K562 (cell line): ENCODE measurements around the gene DNAJB7. TPM values are rescaled to one million over a fixed set of nuclear protein-coding genes. Genes with fewer than 3 reads are reported as not detected.

Experiments
- ATAC-seq: fragments of 200-7000 bp; cut with Tn5 transposase; 3 replicates; pipeline ENCODE4 v1.9.1; 2020; ENCODE audit warnings: moderate library complexity
- BruUV-seq: library from RNA; stranded (reverse); fragments of 400-500 nt; replicated peaks from 2 replicates; lab custom pipeline; 2021; lab: Mats Ljungman, UMichigan
- CTCF ChIA-PET: fragments of 300-600 bp; formaldehyde crosslinking; extraction: SDS; loops from one replicate; lab custom pipeline; 2021; ENCODE audit warnings: low intra/inter-chr PET ratio; lab: Yijun Ruan, JAX
- POLR2A ChIA-PET: fragments of 300-600, 350-650 bp; sonication (Branson Sonifier 250); formaldehyde crosslinking; extraction: SDS; loops from one replicate; lab custom pipeline; 2021; ENCODE audit warnings: antibody characterized with exemption, inconsistent platforms; lab: Yijun Ruan, JAX
- DNase-seq, 4 experiments: peaks; one replicate each; pipeline versions ENCODE4 v3.0.0 to v3.0.0-alpha.2; 2011 to 2018; ENCODE audit warnings: low spot score in 3 of 4, mixed read lengths in 3 of 4; ENCODE audit errors: extremely low read depth in 1 of 4
- FAIRE-seq: peaks from 2 replicates; lab custom pipeline; 2011; peaks lifted over from hg19 to GRCh38; lab: Jason Lieb, UNC
- H2AFZ ChIP-seq: 2 replicates; pipeline ENCODE4 v1.6.0; 2011; ENCODE audit warnings: low read depth, low read length, control low read depth, inconsistent platforms
- H3K27ac ChIP-seq: fragments of 200-600 bp; 3 replicates; pipeline ENCODE4 v1.8.0; 2011; ENCODE audit warnings: low read depth, mild to moderate bottlenecking, control low read depth, inconsistent platforms, low read length, moderate library complexity, mixed read lengths; ENCODE audit errors: extremely low read depth
- H3K27me3 ChIP-seq, 2 experiments: fragments of 300-600 bp in 1 of 2; 2 replicates in 1 of 2; 3 replicates in 1 of 2; pipeline versions ENCODE4 v1.6.0 to v1.8.0; 2011; ENCODE audit warnings: inconsistent platforms in 2 of 2, low read length in 2 of 2, mild to moderate bottlenecking in 1 of 2, mixed read lengths in 1 of 2, moderate library complexity in 1 of 2; ENCODE audit not compliant: control insufficient read depth in 2 of 2, insufficient read depth in 2 of 2
- H3K36me3 ChIP-seq: fragments of 300-600 bp; 3 replicates; pipeline ENCODE4 v1.8.0; 2011; ENCODE audit warnings: mild to moderate bottlenecking, low read length, inconsistent platforms; ENCODE audit not compliant: control insufficient read depth, insufficient read depth
- H3K4me1 ChIP-seq, 2 experiments: fragments of 200-600 bp in 1 of 2; replicated peaks in 1 of 2; 2 replicates in 1 of 2; 3 replicates in 1 of 2; pipeline versions ENCODE4 v1.5.1 to v1.8.0; 2011; ENCODE audit warnings: inconsistent platforms in 2 of 2, low read length in 2 of 2, mild to moderate bottlenecking in 1 of 2, mixed read lengths in 1 of 2, moderate library complexity in 1 of 2; ENCODE audit not compliant: control insufficient read depth in 2 of 2, insufficient read depth in 2 of 2
- H3K4me2 ChIP-seq: 2 replicates; pipeline ENCODE4 v1.6.1; 2011; ENCODE audit warnings: low read length, control low read depth, inconsistent platforms, mixed read lengths; ENCODE audit not compliant: insufficient read depth
- H3K4me3 ChIP-seq: fragments of 200-600 bp; sonication (generic), shearing (Covaris generic); 2 replicates; pipeline ENCODE4 v1.5.1; 2016; ENCODE audit warnings: control low read depth, inconsistent platforms
- H3K79me2 ChIP-seq: fragments of 200-600 bp; 3 replicates; pipeline ENCODE4 v1.8.0; 2011; ENCODE audit warnings: low read length, inconsistent platforms; ENCODE audit not compliant: control insufficient read depth, insufficient read depth
- H3K9ac ChIP-seq, 2 experiments: 2 replicates each; pipeline versions ENCODE4 v1.6.0 to v1.6.1; 2011; ENCODE audit warnings: low read depth in 2 of 2, low read length in 2 of 2, control low read depth in 1 of 2, inconsistent platforms in 1 of 2, mild to moderate bottlenecking in 1 of 2, mixed read lengths in 1 of 2; ENCODE audit not compliant: insufficient read depth in 1 of 2
- H3K9me1 ChIP-seq: one replicate; pipeline ENCODE4 v1.6.0; 2011; ENCODE audit warnings: inconsistent platforms, mild to moderate bottlenecking, low read length, moderate library complexity; ENCODE audit not compliant: control insufficient read depth, insufficient read depth
- H3K9me3 ChIP-seq: replicated peaks from 2 replicates; pipeline ENCODE4 v1.5.1; 2011; ENCODE audit warnings: low read depth, low read length, inconsistent platforms; ENCODE audit not compliant: control insufficient read depth, insufficient read depth
- H4K20me1 ChIP-seq: replicated peaks from 2 replicates; pipeline ENCODE4 v1.6.1; 2011; ENCODE audit warnings: low read length, inconsistent platforms, mixed read lengths; ENCODE audit not compliant: control insufficient read depth, insufficient read depth
- ATF7 ChIP-seq: fragments of 450-650 bp; IDR thresholded peaks from 2 replicates; pipeline ENCODE4 v1.7.1; 2014; ENCODE audit warnings: mild to moderate bottlenecking, moderate library complexity
- BCOR ChIP-seq: fragments of 450-650 bp; IDR thresholded peaks from 2 replicates; pipeline ENCODE4 v1.6.1; 2016
- CBFA2T3 ChIP-seq: fragments of 450-650 bp; IDR thresholded peaks from 2 replicates; pipeline ENCODE4 v1.6.1; 2017
- LARP7 ChIP-seq: fragments of 450-650 bp; IDR thresholded peaks from 2 replicates; pipeline ENCODE4 v1.6.1; 2016
- MEF2D ChIP-seq: conservative IDR thresholded peaks from 2 replicates; pipeline ENCODE4 v1.6.1; 2016; ENCODE audit warnings: low read depth, missing genetic modification characterization, missing compliant biosample characterization
- NCOA2 ChIP-seq, 2 experiments: fragments of 450-650 bp; IDR thresholded peaks; 2 replicates each; pipeline ENCODE4 v1.6.1; 2018; ENCODE audit warnings: mild to moderate bottlenecking in 2 of 2, moderate library complexity in 1 of 2; ENCODE audit not compliant: partially characterized antibody in 2 of 2
- NCOR1 ChIP-seq: fragments of 450-650 bp; IDR thresholded peaks from 2 replicates; pipeline ENCODE4 v1.6.1; 2016; ENCODE audit warnings: mild to moderate bottlenecking, moderate library complexity
- NONO ChIP-seq, 2 experiments: fragments of 200-400 bp in 1 of 2; fragments of 450-650 bp in 1 of 2; formaldehyde crosslinking in 1 of 2; IDR thresholded peaks; 2 replicates each; pipeline ENCODE4 v1.6.1; 2017; ENCODE audit warnings: low read depth in 2 of 2, mild to moderate bottlenecking in 2 of 2, moderate library complexity in 2 of 2, low read length in 1 of 2
- SLC30A9 ChIP-seq: fragments of 250-450 bp; sonication (Bioruptor Pico); IDR thresholded peaks from 2 replicates; pipeline ENCODE4 v1.8.0; 2022; ENCODE audit warnings: mild to moderate bottlenecking, moderate library complexity
- SUPT5H ChIP-seq: fragments of 450-650 bp; IDR thresholded peaks from 2 replicates; pipeline ENCODE4 v1.6.1; 2016
- TAF9B ChIP-seq: fragments of 450-650 bp; IDR thresholded peaks from 2 replicates; pipeline ENCODE4 v1.6.1; 2018; ENCODE audit warnings: mild to moderate bottlenecking; ENCODE audit not compliant: partially characterized antibody
- TCFL5 ChIP-seq: fragments of 250-450 bp; sonication (Bioruptor Pico); conservative IDR thresholded peaks from 2 replicates; pipeline ENCODE4 v1.6.1; 2021; ENCODE audit warnings: mild to moderate bottlenecking, moderate library complexity, matching md5 sums
- ZNF224 ChIP-seq: sonication (generic); formaldehyde crosslinking; IDR thresholded peaks from 2 replicates; pipeline ENCODE4 v1.8.0; 2022; ENCODE audit warnings: mild to moderate bottlenecking, missing genetic modification reagents
- ZNF274 ChIP-seq: IDR thresholded peaks from 2 replicates; pipeline ENCODE4 v1.6.1; 2011; ENCODE audit warnings: low read depth, mild to moderate bottlenecking, low read length, moderate library complexity, borderline replicate concordance
- WGBS: fragments of 100-300 bp; shearing (Covaris generic); methylation state at CpG from one replicate; pipeline ENCODE4 v1.1.6; 2016; ENCODE audit warnings: low coverage, mixed read lengths; ENCODE audit not compliant: insufficient coverage; ENCODE audit errors: missing lambda C conversion rate; 5-methylcytosine and 5-hydroxymethylcytosine counted together
- in situ Hi-C: fragments of 300-500 bp; cut with MboI; formaldehyde crosslinking; loops from 4 replicates; pipeline ENCODE4 v1.15.0; 2018; ENCODE audit warnings: inconsistent platforms, mixed read lengths
- intact Hi-C: fragments of 100-400 bp; cut with micrococcal nuclease; formaldehyde crosslinking; loops from 2 replicates; pipeline ENCODE4 v1.14.2; 2022
- polyA plus RNA-seq, 8 experiments: library from polyadenylated mRNA; depleted of rRNA in 4 of 8; stranded (reverse) in 5 of 8; unstranded in 3 of 8; fragments of >200 nt; fragmentation: Nextera tagmentation in 2 of 8; fragmentation: Illumina TruSeq in 1 of 8; extraction: Ambion mirVana in 2 of 8; extraction: Trizol in 1 of 8; gene quantifications; 2 replicates each; pipeline versions ENCODE4 v1.2.1 to v1.2.3, GENCODE V29; 2011 to 2014; ENCODE audit warnings: inconsistent platforms in 1 of 8, missing spikeins in 1 of 8
- total RNA-seq, 7 experiments: library from RNA; depleted of rRNA in 6 of 7; stranded (reverse); fragments of >200 nt in 6 of 7; fragmentation: Illumina TruSeq in 2 of 7; extraction: Trizol in 2 of 7; gene quantifications; 2 replicates each; pipeline versions ENCODE4 v1.2.1 to v1.2.3, GENCODE V29; 2011 to 2021; ENCODE audit warnings: low replicate concordance in 1 of 7
- TF ChIP-seq, protein P1 (sequence below): fragments of 250-450 bp; sonication (Bioruptor Pico); IDR thresholded peaks from 2 replicates; pipeline ENCODE4 v1.5.1; 2021; ENCODE audit warnings: mild to moderate bottlenecking
- TF ChIP-seq, protein P2 (sequence below): IDR thresholded peaks from 3 replicates; pipeline ENCODE4 v1.6.1; 2011; ENCODE audit warnings: borderline replicate concordance, mild to moderate bottlenecking, moderate library complexity; ENCODE audit not compliant: insufficient read length; ENCODE audit errors: extremely low read depth
- TF ChIP-seq, protein P3 (sequence below): fragments of 450-650 bp; formaldehyde crosslinking; IDR thresholded peaks from 2 replicates; pipeline ENCODE4 v1.4.0; 2020; ENCODE audit warnings: mild to moderate bottlenecking, moderate library complexity
- TF ChIP-seq, protein P4 (sequence below), 2 experiments: fragments of 450-650 bp in 1 of 2; sonication (generic) in 1 of 2; formaldehyde crosslinking in 1 of 2; IDR thresholded peaks in 1 of 2; conservative IDR thresholded peaks in 1 of 2; 2 replicates each; pipeline versions ENCODE4 v1.6.1 to v1.8.1; 2016 to 2023; ENCODE audit warnings: mild to moderate bottlenecking in 2 of 2, moderate library complexity in 2 of 2, inconsistent platforms in 1 of 2, missing genetic modification reagents in 1 of 2

The DNAJB7 gene
- total and polyA plus RNA-seq, 9 of the 15 experiments (the other 6 are each of a cell fraction or from before 2014, with no cell fraction given) = 0.13 to 0.21 TPM; not detected in 7

DNA sequence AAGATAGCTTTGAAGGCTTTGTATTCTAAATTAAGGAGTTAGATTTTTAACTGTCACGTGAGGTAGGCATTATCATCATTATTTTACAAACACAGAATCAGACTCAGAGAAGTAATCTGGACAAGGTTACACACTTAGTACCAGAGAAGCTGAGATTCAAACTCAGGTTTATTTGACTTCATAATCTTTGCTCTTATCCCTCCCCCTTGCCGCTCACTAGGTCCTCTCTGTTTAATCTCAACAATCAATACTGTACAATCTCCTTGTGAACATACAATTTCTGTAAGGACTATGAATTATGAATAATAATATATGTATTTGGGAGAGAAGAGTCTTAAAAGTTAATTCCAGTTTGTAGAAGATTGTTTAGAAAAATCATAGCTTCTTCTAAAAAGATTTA is 5.2 kb upstream of the DNAJB7 start:
- ATAC-seq = no peak
- no peak for FAIRE-seq
- intact Hi-C loops = no loop called here
- ChIA-PET POLR2A (interaction anchor here (0.9 to 1.8 kb wide), 2 partner anchors 10 to 12 kb away, joined by 3 to 11 read pairs; partner anchors contain the start of genes ST13 and XPNPEP3), CTCF (no interaction called here)
- Histone ChIP-seq H3K36me3 (peaks cover 10% of the 10 kb centered on the region; the same call in 1 of the 3 replicates), H3K9ac (no peak overlapping the region), H3K27ac (no peak overlapping the region), H3K9me3 (no peaks in the 10 kb centered on the region), H3K4me1 (no peaks in the 10 kb centered on the region; a peak in 1 of 5 replicates), H3K79me2 (peaks cover 2% of the 10 kb centered on the region; the same call in 1 of the 3 replicates), H2AFZ (no peak overlapping the region), H3K9me1 (no peaks in the 10 kb centered on the region), H4K20me1 (no peaks in the 10 kb centered on the region), H3K27me3 (no peaks in the 10 kb centered on the region), H3K4me3 (no peak overlapping the region), H3K4me2 (no peak overlapping the region)
- BruUV-seq = no TSS peak
- DNase-seq = no peak
- in situ Hi-C loops = no loop called here
- 36% methylated on average over 2 of the region's 2 CpGs for WGBS
- TF ChIP-seq LARP7 = no peak
- TF ChIP-seq SUPT5H = no peak
- no peak for TF ChIP-seq MEF2D
- TF ChIP-seq, protein P1, sequence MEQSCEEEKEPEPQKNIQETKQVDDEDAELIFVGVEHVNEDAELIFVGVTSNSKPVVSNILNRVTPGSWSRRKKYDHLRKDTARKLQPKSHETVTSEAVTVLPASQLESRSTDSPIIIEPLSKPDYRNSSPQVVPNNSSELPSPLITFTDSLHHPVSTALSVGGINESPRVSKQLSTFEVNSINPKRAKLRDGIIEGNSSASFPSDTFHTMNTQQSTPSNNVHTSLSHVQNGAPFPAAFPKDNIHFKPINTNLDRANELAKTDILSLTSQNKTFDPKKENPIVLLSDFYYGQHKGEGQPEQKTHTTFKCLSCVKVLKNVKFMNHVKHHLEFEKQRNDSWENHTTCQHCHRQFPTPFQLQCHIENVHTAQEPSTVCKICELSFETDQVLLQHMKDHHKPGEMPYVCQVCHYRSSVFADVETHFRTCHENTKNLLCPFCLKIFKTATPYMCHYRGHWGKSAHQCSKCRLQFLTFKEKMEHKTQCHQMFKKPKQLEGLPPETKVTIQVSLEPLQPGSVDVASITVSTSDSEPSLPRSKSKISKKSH (CRISPR knock-in tag) = no peak
- no peak for TF ChIP-seq NCOA2 (IDR thresholded peaks at IDR 0.05; ENCODE audit: partially characterized antibody in 2 of 2)
- no peak for TF ChIP-seq TCFL5 (CRISPR knock-in tag)
- no peak for TF ChIP-seq NCOR1
- TF ChIP-seq, protein P2, sequence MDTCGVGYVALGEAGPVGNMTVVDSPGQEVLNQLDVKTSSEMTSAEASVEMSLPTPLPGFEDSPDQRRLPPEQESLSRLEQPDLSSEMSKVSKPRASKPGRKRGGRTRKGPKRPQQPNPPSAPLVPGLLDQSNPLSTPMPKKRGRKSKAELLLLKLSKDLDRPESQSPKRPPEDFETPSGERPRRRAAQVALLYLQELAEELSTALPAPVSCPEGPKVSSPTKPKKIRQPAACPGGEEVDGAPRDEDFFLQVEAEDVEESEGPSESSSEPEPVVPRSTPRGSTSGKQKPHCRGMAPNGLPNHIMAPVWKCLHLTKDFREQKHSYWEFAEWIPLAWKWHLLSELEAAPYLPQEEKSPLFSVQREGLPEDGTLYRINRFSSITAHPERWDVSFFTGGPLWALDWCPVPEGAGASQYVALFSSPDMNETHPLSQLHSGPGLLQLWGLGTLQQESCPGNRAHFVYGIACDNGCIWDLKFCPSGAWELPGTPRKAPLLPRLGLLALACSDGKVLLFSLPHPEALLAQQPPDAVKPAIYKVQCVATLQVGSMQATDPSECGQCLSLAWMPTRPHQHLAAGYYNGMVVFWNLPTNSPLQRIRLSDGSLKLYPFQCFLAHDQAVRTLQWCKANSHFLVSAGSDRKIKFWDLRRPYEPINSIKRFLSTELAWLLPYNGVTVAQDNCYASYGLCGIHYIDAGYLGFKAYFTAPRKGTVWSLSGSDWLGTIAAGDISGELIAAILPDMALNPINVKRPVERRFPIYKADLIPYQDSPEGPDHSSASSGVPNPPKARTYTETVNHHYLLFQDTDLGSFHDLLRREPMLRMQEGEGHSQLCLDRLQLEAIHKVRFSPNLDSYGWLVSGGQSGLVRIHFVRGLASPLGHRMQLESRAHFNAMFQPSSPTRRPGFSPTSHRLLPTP = no peak
- no peak for TF ChIP-seq TAF9B
- TF ChIP-seq, protein P3, sequence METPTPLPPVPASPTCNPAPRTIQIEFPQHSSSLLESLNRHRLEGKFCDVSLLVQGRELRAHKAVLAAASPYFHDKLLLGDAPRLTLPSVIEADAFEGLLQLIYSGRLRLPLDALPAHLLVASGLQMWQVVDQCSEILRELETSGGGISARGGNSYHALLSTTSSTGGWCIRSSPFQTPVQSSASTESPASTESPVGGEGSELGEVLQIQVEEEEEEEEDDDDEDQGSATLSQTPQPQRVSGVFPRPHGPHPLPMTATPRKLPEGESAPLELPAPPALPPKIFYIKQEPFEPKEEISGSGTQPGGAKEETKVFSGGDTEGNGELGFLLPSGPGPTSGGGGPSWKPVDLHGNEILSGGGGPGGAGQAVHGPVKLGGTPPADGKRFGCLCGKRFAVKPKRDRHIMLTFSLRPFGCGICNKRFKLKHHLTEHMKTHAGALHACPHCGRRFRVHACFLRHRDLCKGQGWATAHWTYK (CRISPR knock-in tag) = no peak
- TF ChIP-seq CBFA2T3 = no peak
- TF ChIP-seq NONO (IDR thresholded peaks at IDR 0.05; ENCODE audit: low read depth in 2 of 2, low read length in 1 of 2) = no peak
- TF ChIP-seq, protein P4, sequence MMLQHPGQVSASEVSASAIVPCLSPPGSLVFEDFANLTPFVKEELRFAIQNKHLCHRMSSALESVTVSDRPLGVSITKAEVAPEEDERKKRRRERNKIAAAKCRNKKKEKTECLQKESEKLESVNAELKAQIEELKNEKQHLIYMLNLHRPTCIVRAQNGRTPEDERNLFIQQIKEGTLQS (IDR thresholded peaks at IDR 0.05) = no peak
- TF ChIP-seq, protein P4 (CRISPR knock-in tag; conservative IDR thresholded peaks at IDR 0.05) = no peak
- TF ChIP-seq SLC30A9 = no peak
- no peak for TF ChIP-seq ZNF224 (CRISPR knock-in tag)
- TF ChIP-seq BCOR = no peak
- no peak for TF ChIP-seq ZNF274
- TF ChIP-seq ATF7 = no peak
